ENCODE results near the gene PRR11.

DNA sequence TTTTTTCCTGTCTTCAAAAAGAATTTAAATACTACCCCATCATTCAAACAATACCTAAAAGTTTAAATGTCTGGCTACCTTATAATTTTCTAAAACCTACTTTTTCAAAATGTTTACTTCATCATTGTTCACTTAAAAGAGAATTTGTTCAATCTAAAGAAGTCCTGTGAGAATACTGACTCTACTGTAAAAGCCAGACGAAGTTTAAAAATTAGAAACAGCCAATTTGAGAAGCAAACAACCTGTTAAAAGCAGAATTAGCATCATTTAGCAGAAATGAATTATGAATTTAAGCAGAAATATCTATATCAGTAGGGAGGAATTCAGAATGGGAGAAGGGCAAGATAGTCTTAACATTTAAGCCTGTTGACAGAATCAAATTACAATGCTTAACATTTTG, 2.6 kb upstream of the PRR11 start:
- TF ChIP-seq, protein P1, sequence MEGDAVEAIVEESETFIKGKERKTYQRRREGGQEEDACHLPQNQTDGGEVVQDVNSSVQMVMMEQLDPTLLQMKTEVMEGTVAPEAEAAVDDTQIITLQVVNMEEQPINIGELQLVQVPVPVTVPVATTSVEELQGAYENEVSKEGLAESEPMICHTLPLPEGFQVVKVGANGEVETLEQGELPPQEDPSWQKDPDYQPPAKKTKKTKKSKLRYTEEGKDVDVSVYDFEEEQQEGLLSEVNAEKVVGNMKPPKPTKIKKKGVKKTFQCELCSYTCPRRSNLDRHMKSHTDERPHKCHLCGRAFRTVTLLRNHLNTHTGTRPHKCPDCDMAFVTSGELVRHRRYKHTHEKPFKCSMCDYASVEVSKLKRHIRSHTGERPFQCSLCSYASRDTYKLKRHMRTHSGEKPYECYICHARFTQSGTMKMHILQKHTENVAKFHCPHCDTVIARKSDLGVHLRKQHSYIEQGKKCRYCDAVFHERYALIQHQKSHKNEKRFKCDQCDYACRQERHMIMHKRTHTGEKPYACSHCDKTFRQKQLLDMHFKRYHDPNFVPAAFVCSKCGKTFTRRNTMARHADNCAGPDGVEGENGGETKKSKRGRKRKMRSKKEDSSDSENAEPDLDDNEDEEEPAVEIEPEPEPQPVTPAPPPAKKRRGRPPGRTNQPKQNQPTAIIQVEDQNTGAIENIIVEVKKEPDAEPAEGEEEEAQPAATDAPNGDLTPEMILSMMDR (IDR thresholded peaks at IDR 0.05) = no peak
- TF ChIP-seq EZH2phosphoT487 (IDR thresholded peaks at IDR 0.05) (no peak), EZH2 (IDR thresholded peaks at IDR 0.05) (no peak)
